ENCODE measurements around the gene EPS15.
"Not testable (repeated sequence)": the region's sequence is repeated elsewhere in the genome, so short reads cannot be mapped to it uniquely, and the experiment has no call there.

EPS15 gene

DNA sequence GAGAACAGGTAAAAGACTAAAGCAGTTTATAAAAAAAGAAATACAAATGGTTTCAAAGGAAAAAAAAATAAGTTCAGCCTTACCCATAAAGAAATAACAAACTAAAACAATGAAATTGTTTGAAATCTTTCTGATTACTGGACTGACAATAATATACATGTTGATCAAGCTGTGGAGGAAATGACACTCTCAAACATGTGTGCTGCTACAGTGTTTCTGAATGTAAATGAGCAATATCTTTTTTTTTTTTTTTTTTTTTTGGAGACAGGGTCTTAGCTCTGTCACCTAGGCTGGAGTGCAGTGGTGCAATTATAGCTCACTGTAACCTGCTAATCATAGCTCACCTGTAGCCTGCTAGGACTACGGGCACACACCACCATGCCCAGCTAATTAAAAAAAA is 6.5 kb downstream of the EPS15 start:
- DNase-seq: no peak

DNA sequence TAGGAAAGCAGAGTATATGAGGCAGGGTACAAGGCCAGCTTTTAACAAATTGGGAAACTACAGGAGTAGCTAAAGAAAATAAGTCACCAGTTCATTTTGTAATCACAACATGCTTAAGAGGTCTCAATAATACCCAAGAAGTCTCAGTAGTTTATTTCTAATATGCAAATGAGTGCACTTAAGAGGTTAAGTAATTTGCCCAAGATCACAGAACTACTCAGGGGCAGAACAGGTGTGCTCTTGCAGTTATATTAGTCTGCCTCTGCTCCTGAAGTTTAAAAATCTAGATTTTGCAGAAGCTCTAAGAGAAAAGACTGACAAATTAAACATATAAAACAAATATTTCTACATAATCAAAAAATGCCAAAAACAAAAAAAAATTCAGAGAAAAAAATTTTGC is 6.9 kb downstream of the EPS15 start:
- no peak for DNase-seq

DNA sequence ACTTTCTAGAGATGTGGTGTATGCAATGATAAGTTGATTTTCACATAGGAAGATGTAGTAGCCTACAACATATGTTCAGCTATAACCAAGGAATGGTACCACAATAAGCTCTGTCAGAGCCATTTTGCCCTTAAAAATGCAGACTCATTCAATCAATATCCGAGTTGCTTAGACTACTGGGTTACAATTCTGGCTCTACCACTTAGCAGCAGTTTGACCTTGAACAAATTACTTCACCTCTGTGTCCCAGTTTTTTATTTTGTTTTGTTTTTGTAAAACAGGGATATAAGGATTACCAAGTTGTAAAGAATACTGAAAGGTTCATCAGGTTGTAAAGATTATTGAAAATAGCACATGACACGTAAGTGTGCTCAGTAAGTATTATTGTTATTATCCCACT is 9.3 kb downstream of the EPS15 start:
- DNase-seq: no peak

DNA sequence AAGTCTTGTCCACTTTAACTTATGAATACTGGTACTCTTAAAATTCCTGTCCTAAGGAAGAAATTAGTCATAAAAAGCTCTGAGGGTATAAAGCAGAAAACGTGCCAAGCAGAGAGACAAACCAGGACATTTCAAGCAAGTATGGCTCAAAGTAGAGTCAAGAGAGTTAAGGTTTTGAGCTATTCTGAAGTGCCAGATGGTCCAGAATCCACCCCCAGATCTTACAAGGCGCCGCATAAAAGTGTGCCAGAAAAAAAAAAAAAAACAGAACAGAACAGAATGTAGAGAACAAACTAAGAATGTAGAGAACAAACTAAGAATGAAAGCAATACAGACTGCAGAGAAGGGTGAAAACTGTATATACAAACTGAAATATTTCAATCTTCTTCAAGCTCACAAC is 12.5 kb downstream of the EPS15 start:
- no peak for DNase-seq

DNA sequence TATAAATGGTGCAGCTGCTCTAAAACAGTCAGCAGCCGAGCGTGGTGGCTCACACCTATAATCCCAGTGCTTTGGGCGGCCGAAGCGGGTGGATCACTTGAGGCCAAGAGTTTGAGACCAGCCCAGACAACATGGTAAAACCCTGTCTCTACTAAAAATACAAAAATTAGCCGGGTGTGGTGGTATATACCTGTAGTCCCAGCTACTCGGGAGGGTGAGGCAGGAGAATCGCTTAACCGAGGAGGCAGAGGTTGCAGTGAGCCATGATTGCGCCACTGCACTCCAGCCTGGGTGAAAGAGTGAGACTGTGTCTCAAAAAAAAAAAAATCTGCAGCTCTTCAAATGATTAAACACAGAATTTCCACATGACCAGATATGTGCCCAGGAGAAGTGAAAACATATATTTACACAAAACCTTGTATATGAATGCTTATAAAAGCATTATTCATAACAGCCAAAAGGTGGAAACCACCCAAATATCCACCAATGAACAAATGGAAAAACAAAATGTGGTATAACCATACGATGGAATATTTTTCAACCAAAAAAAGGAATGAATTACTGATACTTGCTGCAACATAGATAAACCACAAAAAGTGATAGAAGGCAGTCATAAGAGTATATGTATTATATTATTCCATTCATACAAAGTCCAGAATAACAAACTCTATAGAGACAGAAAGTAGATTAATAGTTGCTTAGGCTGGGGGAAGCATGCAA is 14.1 kb downstream of the EPS15 start:
- DNase-seq: peak; percentile 51

DNA sequence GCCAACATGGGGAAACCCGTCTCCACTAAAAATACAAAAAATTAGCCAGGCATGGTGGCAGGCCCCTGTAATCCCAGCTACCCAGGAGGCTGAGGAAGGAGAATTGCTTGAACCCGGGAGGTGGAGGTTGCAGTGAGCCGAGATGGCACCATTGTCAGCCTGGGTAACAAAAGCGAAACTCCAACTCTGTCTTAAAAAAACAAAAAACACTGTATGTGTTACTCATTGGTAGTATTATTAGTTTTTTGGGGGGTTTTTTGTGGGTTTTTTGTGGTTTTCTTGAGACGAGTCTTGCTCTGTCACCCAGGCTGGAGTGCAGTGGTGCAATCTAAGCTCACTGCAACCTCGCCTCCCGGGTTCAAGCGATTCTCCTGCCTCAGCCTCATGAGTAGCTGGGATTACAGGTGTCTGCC is 17.8 kb downstream of the EPS15 start:
- peak; percentile 75 for DNase-seq

DNA sequence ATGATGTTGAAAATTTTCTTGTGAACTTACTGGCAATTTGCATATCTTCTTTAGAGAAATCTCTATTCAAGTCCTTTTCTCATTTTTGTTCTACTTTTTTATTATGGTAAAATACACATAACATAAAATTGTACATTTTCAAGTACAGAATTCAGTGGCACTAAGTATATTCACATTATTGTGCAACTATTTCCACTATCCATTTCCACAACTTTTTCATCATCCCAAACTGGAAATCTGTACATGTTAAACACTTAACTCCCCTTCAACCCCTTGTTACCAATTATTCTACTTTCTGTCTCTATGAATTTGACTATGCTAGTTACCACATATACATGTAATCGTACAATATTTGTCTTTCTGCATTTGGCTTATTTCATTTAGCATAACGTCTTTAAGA is 19.4 kb downstream of the EPS15 start:
- no peak for DNase-seq

DNA sequence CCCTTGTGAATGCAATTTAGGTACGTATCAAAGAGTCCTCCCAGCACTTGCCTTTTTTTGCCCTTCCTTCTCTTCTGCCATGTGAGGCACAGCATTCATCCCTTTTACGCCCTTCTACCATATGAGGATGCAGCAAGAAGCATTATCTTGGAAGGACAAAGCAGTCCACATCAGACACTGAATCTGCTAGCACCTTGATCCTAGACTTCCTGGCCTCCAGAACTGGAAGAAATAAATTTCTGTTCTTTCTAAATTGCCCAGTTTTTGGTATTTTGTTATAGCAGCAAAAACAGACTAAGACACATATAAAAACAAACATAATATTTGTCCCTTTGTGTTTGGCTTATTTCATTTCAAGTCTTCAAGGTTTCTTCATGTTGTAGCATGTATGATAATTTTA is 20.1 kb downstream of the EPS15 start:
- DNase-seq: no peak

DNA sequence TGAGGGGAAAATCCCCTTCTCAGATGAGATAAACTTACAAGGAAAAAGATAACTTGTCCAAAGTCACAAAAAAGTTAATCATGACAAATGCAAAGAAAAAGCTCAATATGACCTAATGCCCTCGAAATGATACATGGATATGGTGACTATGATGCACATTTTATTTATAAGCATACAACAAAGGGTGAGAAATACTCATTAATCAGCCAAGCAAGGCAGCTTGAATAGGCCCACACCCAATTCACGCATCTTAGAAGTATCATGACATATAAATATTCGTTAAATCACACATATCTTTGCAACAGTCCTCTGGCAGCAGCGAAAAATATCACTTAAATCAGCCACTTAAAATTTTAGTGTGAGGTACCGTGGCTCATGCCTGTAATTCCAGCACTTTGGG is 21.7 kb downstream of the EPS15 start:
- no peak for DNase-seq

DNA sequence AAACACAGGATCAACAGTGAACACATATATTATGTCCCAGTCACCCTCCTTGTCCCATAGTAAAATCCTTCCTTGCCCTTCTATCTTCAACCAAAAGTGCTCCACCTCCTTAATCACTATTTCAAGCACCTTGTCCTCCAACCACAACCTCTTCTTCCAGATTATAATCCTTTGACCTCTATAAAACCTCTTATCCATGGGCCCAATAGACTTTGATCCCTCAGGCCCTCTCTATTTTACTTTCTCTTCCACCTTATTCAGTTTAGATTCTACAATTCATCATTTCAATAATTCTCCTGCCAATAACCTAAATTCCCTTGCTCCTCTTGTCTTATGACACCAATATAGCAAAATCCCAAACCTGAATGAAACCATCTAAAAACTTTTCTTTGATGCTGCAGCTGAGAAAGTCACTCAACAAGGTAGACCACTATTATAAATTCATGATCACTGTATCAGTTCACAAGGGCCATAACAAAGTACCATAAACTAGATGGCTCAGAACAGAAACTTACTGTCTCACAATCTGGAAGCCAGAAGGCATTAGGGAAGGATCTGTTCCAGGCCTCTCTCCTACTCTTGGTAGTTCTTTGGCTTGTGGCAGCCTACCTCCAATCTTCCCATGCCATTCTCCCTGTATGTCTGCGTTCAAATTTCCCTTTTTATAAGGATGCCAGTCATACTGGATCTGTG is 24.8 kb downstream of the EPS15 start:
- no peak for DNase-seq

DNA sequence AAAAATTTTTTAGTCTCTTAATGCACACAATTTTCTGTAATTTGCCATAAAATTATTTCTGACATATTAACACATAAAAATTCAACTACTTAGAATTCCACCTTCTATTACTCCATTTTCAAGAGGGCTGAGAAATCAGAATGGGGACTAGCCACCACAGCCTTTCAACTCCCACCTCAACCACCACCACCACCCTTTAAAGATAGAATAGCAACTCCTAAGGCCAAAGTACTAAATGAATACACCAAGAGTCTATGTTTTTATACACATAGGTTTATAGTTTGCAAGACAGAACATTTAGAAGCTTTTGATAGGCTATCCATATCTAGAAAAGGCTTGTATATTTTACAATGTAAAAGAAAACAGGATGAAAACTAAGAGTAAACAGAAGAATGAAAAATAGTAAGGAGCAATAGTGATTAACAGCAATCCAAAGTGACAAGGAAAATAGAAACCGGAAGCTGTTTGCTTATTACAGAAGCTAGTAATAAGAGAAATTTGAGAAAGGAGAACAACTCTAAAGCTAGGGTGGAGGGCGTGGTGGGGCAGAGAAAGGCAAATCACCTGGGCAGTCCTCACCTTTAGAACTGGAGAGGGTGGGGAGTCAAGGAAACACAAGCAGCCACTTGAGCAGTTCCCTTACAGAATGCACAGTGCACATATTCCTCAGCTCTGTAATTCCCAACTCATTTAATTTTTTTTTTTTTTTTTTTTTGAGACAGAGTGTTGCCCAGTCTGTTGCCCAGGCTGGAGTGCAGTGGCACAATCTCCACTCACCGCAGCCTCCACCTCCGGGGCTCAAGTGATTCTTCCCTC is 27.7 kb downstream of the EPS15 start:
- DNase-seq: no peak

DNA sequence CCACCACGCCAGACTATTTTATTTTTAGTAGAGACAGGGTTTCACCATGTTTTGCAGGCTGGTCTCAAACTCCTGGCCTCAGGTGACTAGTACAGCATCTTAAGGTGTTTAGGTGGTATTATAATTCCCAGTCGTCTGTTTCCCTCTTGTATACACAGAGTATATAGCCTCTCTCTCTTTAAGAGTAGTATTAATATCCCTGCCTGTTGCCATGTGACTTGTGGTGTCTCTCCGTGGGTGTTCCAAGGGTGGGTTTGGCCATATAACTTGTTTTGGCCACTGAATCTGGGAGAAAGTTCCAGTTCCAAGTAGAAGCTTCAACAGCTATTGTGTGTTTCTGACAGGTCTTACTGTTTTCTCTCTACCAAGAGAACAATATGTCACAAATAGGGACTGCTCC is 29.6 kb downstream of the EPS15 start:
- DNase-seq: no peak

DNA sequence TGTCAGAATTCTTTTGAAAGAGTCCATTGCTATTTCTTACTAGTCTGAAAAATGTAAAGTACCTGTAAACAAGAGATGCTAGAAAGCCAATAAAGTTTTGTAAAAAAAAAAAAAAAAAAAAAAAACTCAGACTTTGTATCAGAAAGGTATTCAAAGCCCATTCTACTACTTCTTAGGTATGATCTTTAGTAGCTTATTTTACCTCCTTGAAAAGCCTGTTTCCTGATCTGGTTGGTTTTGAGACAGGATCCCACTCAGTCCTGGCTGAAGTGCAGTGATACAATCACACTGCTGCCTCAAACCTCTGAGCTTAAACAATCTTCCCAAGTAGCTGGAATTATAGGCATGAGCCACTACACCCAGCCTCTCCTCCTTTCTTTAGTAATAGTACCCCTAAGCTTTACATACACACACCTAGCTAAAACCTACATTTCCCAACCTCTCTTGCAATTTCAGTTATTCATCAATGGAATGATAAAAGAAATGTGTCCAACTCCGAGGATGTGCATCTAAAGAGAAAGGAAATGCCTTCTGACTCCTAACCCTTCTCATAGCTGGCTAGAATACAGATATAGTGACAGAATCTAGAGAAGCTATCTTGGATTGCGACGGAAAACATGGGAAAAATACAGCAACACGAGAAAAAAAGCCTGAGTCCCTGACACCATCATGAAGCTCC is 30.6 kb downstream of the EPS15 start:
- no peak for DNase-seq

DNA sequence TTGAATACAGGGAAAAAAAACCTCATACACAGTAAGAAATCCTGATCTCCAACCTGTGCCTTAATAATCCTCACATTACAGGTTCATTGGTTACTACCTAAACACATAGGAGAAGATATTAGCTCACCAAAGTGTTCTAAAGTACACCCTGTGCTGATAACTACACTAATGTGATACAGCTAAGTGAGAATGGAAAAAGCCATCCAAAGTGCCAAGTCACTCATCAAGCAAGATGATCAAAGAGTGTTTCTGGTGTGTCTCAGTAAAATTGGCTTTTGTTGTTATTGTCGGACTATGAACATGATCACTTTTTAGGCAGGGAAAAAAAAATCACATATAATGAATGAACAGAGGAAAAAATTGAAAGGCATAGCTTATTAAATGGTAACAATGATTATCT is 31.4 kb downstream of the EPS15 start:
- no peak for DNase-seq

DNA sequence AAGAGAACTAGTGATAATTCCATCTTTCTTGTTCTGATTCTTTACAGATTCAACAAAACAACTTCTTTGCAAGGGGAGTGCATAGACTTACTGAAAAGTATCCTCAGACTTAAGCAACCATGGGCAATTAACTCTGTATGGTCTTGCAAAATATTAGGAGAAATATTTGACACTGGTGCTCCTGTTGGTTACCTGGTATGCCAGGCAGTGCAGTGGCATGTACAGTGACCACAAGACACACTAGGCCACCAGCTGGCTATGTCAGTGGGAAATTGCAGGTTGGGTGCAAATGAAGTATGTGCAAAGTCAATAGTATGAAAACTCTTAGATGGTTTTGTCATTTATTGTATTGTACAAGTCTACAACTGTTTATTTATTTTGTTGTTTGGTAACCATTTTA is 34.5 kb downstream of the EPS15 start:
- DNase-seq: no peak

DNA sequence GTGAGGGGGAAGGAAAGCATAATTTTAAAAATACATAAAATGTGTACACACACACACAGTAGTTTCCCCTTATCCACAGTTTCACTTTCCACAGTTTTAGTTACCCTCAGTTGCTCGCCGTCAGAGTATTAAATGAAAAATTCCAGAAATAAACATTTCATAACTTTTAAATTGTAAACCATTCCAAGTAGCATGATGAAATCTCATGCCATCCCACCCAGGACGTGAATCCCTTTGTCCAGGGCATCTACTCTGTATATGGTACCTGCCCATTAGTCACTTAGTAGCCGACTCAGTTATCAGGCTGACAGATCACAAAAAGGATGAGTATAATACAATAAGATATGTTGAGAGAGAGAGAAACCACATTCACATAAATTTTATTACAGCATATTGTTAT is 36.2 kb downstream of the EPS15 start:
- DNase-seq: no peak

DNA sequence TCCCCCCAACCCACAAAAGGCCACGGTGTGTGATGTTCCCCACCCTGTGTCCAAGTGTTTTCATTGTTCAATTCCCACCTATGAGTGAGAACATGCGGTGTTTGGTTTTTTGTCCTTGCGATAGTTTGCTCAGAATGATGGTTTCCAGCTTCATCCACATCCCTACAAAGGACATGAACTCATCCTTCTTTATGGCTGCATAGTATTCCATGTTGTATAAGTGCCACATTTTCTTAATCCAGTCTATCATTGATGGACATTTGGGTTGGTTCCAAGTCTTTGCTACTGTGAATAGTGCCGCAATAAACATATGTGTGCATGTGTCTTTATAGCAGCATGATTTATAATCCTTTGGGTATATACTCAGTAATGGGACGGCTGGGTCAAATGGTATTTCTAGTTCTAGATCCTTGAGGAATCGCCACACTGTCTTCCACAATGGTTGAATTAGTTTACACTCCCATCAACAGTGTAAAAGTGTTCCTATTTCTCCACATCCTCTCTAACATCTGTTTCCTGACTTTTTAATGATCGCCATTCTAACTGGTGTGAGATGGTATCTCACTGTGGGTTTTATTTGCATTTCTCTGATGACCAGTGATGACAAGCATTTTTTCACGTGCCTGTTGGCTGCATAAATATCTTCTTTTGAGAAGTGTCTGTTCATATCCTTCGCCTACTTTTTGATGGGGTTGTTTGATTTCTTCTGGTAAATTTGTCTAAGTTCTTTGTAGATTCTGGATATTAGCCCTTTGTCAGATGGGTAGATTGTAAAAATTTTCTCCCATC is 44.0 kb downstream of the EPS15 start:
- not testable (repeated sequence) for DNase-seq

DNA sequence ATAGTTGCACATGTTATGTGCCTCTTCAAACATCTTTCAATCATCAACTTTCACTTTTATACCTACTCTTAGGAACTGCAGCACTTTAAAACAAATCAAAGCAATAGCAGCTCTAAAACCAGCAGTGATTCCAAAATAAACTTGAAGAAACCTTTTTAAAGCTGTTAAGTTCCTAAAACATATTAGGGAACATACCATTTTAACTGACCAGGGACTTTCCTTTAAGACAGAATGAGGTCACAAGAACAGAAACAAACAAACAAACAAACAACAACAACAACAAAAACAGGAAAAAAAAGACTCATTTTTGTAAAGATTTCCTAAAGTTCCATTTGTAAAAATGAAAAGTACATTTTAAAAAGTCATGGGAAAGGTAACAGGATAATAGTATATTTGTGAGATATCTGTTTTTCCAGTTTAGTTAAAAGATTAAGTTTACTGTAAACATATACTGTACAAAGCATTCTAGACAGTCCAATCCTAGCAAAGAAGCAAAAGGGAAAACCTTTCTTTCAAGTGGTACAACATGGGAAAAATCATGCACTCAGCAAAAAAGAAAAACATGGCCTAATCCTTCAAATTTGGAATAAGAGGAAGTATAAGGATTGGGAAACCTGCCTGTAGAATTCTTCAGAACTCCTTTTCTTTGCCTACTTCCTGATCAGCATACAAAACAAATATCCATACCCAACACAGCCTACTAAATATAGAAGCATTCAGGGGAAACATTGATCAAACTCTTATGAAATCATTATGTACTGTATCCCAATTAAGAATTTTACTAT is 45.5 kb downstream of the EPS15 start:
- no peak for DNase-seq

DNA sequence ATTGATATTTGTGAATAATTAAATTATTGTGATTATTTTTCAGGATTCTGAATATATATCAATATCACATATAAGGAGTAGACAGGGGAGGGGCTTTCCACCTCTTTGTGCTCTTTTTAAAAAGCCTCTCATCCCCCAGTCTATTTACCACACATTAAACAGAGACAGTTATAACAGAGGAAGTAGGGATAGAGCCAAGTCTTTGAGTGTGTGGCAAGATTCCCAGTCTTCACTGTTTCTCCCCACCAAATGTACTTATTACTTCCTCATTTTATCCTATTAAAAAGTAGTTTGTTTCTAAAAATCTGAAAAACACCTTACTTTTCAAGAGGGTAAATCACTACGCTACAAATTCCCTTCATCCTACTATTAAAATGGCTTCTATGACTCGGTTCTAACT is 46.7 kb downstream of the EPS15 start:
- DNase-seq: no peak

DNA sequence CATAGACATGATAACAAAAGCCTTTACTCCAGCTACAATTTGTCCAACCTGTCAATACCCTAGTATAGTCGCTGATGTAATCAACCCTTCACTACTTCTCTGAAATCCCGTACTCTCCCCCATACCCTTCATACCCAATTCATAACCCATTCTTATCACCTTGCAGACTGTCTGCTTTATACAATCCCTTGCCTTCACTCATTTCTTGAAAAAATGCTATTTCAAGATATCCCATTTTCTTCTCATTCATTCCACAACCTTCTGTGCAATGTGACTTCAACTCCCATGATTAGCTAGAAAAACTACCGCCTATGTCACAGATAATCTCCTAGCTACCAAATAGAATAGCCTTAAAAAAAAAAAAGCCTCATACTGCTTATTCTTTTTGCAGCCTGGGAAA is 49.5 kb downstream of the EPS15 start:
- no peak for DNase-seq

DNA sequence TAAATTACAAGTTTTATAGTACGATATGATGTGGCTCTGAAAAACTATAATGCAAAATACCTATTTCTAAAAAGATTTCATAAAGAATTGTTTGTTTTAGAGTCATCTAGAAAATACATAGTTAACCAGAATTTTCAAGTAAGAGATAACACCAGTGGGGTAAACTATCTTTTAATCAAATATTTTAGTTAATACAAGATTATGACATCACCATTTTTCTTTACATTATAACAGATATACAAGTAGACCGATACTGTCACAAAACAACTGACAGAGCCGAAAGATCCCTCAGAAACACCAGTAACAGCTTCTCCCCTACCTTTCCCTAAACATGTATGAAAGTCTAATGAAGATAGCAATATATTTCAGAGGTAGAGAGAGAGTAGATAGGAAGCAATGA is 54.2 kb downstream of the EPS15 start:
- no peak for DNase-seq

DNA sequence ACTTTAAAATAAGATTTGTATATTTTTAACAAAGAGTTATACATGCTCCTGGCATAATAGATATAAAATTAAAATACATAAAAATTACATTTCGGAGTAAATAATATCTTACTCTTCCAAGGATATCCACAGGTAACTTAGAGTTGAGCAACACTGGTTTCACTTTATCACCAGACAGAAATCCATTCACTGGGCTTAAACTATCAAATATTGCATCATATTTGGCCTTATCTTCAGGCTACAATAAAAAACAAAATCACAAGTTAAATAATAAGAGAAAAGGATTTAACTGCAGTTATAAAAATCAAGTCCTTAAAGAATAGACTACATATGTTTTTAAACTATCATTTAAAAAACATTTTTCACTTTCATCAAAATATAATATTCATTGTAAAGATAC is 55.5 kb downstream of the EPS15 start:
- DNase-seq: no peak
